ENCODE measurements around the gene USH2A.

DNA sequence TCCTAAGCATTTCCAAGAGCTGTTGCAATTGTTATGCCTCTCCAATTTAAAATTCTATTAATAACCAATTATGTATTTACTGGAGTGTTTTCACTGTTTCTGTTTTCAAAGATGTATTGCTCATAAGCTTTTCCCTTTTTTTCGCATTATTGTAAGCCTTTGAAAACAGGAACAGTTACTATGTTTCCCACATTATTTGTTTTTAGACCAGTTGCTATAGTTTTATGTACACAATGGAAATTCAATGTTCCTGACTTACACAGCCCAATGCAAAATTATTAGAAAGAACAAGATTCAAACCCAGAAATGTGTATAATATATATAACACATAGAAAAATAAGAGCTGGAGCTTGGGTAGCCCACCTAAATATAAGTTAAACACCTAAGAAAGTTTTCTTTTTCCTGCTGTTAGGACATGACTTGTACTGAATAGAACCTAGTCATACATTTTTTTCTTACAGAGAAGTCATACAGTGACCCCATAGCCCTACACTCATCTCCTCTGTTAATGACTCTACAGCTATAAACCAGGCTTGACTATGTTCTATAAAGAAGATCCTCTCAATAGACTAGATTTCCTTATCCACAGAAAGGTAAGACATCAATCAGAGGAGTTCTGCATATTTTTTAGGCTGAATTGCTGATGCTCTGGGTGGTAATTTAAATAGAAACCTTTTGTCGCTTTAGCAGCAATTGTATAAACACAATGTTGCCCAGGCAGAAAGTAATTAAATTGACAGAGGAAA, 299.6 kb downstream of the USH2A start:
- TF ChIP-seq, protein P1, sequence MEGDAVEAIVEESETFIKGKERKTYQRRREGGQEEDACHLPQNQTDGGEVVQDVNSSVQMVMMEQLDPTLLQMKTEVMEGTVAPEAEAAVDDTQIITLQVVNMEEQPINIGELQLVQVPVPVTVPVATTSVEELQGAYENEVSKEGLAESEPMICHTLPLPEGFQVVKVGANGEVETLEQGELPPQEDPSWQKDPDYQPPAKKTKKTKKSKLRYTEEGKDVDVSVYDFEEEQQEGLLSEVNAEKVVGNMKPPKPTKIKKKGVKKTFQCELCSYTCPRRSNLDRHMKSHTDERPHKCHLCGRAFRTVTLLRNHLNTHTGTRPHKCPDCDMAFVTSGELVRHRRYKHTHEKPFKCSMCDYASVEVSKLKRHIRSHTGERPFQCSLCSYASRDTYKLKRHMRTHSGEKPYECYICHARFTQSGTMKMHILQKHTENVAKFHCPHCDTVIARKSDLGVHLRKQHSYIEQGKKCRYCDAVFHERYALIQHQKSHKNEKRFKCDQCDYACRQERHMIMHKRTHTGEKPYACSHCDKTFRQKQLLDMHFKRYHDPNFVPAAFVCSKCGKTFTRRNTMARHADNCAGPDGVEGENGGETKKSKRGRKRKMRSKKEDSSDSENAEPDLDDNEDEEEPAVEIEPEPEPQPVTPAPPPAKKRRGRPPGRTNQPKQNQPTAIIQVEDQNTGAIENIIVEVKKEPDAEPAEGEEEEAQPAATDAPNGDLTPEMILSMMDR (IDR thresholded peaks at IDR 0.05) = no peak
- no peak for TF ChIP-seq POLR2A (IDR thresholded peaks at IDR 0.05)

Data from adrenal gland (tissue), 5 donors.